Thyroid gland (tissue), 4 donors: ENCODE results near the gene CRHBP.

Experiments used
- CTCF ChIP-seq, 6 experiments: fragments of 200-600 bp in 3 of 6; fragments of 450-650 bp in 3 of 6; sonication (generic) in 3 of 6; IDR thresholded peaks; one replicate each; pipeline ENCODE4 v1.5.1; 2016 to 2019; ENCODE audit warnings: antibody characterized with exemption in 6 of 6, mild to moderate bottlenecking in 2 of 6, inconsistent platforms in 1 of 6, moderate library complexity in 1 of 6
- POLR2A ChIP-seq, 2 donors: fragments of 450-650 bp; IDR thresholded peaks; one replicate each; pipeline ENCODE4 v1.6.1; 2017; ENCODE audit warnings: antibody characterized with exemption in 2 of 2, mild to moderate bottlenecking in 2 of 2, moderate library complexity in 1 of 2

DNA sequence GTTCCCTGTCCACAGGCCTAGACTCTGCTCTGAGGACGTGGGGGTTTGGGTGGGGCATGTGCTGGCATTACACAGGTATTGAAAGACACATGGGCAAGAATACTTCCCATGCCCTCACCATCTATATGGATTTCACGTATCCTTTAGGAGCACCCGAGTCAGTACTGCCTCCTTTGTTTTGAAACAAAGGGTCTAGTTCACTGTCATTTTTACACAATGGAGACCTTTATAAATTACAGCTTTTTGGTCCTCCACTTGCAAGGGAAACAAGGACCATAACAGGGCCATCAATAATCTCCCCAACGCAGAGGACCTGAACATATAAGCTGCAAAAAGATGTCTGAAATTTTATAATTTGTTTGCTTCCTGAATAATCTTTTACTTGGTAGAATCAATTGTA, 24.9 kb upstream of the CRHBP start:
- TF ChIP-seq CTCF (IDR thresholded peaks at IDR 0.05) (no peak), POLR2A (IDR thresholded peaks at IDR 0.05) (no peak)
